AG09319 (cell line): ENCODE measurements around the gene KRT3.

Experiments
- DNase-seq: peaks from one replicate; pipeline ENCODE4 v3.0.0-alpha.2; 2010; ENCODE audit warnings: low read depth; ENCODE audit errors: extremely low read depth
- TF ChIP-seq, protein P1 (sequence below): IDR thresholded peaks from 2 replicates; pipeline ENCODE4 v1.5.1; 2011; ENCODE audit warnings: low read depth, mild to moderate bottlenecking, inconsistent platforms, low read length, moderate library complexity

KRT3 gene

GRCh38 chr12:52742822-52743457, 53.0 kb downstream of the KRT3 start:
- no peak for DNase-seq
- TF ChIP-seq, protein P1, sequence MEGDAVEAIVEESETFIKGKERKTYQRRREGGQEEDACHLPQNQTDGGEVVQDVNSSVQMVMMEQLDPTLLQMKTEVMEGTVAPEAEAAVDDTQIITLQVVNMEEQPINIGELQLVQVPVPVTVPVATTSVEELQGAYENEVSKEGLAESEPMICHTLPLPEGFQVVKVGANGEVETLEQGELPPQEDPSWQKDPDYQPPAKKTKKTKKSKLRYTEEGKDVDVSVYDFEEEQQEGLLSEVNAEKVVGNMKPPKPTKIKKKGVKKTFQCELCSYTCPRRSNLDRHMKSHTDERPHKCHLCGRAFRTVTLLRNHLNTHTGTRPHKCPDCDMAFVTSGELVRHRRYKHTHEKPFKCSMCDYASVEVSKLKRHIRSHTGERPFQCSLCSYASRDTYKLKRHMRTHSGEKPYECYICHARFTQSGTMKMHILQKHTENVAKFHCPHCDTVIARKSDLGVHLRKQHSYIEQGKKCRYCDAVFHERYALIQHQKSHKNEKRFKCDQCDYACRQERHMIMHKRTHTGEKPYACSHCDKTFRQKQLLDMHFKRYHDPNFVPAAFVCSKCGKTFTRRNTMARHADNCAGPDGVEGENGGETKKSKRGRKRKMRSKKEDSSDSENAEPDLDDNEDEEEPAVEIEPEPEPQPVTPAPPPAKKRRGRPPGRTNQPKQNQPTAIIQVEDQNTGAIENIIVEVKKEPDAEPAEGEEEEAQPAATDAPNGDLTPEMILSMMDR: no peak

DNA sequence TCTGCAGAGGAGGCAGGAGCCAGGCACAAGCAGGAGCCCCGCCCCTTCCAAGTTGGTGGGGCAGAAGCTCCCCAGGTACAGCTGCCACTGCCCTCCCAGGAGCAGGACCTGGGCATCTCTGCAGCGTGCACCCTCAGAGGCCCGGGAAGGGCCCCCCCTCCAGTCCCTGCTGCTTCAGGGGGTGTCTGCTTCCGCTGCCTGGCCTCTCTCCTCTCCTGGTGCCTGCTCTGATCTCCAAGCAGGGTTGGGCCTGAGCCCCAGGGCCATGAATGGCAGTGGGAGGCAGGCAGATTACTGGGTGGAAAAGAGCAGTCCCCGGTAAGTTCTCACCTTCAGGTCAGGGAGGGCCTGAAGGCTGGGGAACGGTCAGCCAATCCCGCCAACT, 53.7 kb downstream of the KRT3 start:
- DNase-seq: no peak
- TF ChIP-seq, protein P1: no peak

GRCh38 chr12:52741375-52742195, 54.3 kb downstream of the KRT3 start:
- TF ChIP-seq, protein P1: no peak
- no peak for DNase-seq

GRCh38 chr12:52740584-52740983, 55.3 kb downstream of the KRT3 start:
- DNase-seq: no peak
- TF ChIP-seq, protein P1: no peak

GRCh38 chr12:52739963-52740362, 56.0 kb downstream of the KRT3 start:
- TF ChIP-seq, protein P1: no peak

More at GRCh38 chr12:52739963-52740362, 56.0 kb downstream of the KRT3 start:
- no peak for DNase-seq
